ENCODE data around the gene ENTPD5.
"Not testable (repeated sequence)": the region's sequence is repeated elsewhere in the genome, so short reads cannot be mapped to it uniquely, and the experiment has no call there.

ENTPD5 gene

DNA sequence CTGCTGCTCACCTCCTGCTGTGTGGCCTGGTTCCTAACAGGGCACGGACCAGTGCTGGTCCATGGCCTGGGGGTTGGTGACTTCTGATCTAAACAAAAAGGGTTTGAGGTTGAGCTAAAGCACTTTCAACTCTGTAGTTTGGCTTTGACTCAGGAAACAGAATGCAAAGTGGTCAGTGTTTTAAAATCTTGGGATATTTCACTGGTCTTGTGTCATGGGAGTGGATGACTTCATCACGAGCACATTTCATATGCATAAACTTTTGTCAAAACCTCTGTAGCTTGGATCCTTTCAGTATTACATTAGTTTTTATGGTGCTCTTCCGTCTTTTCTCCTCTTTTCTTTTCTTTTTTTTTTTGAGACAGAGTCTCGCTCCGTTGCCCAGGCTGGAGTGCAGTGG is 94.8 kb downstream of the ENTPD5 start:
- no peak for TF ChIP-seq TOX (CRISPR knock-in tag; IDR thresholded peaks at IDR 0.05; ENCODE audit: borderline replicate concordance)
- TF ChIP-seq ESRRG (CRISPR knock-in tag; IDR thresholded peaks at IDR 0.05), result no peak
- TF ChIP-seq SNAI2 (CRISPR knock-in tag; IDR thresholded peaks at IDR 0.05), result no peak
- TF ChIP-seq, protein P1, sequence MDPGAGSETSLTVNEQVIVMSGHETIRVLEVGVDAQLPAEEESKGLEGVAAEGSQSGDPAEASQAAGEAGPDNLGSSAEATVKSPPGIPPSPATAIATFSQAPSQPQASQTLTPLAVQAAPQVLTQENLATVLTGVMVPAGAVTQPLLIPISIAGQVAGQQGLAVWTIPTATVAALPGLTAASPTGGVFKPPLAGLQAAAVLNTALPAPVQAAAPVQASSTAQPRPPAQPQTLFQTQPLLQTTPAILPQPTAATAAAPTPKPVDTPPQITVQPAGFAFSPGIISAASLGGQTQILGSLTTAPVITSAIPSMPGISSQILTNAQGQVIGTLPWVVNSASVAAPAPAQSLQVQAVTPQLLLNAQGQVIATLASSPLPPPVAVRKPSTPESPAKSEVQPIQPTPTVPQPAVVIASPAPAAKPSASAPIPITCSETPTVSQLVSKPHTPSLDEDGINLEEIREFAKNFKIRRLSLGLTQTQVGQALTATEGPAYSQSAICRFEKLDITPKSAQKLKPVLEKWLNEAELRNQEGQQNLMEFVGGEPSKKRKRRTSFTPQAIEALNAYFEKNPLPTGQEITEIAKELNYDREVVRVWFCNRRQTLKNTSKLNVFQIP (CRISPR knock-in tag; IDR thresholded peaks at IDR 0.05; ENCODE audit: borderline replicate concordance, low read depth), result no peak
- TF ChIP-seq, protein P2, sequence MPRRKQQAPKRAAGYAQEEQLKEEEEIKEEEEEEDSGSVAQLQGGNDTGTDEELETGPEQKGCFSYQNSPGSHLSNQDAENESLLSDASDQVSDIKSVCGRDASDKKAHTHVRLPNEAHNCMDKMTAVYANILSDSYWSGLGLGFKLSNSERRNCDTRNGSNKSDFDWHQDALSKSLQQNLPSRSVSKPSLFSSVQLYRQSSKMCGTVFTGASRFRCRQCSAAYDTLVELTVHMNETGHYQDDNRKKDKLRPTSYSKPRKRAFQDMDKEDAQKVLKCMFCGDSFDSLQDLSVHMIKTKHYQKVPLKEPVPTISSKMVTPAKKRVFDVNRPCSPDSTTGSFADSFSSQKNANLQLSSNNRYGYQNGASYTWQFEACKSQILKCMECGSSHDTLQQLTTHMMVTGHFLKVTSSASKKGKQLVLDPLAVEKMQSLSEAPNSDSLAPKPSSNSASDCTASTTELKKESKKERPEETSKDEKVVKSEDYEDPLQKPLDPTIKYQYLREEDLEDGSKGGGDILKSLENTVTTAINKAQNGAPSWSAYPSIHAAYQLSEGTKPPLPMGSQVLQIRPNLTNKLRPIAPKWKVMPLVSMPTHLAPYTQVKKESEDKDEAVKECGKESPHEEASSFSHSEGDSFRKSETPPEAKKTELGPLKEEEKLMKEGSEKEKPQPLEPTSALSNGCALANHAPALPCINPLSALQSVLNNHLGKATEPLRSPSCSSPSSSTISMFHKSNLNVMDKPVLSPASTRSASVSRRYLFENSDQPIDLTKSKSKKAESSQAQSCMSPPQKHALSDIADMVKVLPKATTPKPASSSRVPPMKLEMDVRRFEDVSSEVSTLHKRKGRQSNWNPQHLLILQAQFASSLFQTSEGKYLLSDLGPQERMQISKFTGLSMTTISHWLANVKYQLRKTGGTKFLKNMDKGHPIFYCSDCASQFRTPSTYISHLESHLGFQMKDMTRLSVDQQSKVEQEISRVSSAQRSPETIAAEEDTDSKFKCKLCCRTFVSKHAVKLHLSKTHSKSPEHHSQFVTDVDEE (CRISPR knock-in tag; IDR thresholded peaks at IDR 0.05), result no peak
- TF ChIP-seq, protein P3, sequence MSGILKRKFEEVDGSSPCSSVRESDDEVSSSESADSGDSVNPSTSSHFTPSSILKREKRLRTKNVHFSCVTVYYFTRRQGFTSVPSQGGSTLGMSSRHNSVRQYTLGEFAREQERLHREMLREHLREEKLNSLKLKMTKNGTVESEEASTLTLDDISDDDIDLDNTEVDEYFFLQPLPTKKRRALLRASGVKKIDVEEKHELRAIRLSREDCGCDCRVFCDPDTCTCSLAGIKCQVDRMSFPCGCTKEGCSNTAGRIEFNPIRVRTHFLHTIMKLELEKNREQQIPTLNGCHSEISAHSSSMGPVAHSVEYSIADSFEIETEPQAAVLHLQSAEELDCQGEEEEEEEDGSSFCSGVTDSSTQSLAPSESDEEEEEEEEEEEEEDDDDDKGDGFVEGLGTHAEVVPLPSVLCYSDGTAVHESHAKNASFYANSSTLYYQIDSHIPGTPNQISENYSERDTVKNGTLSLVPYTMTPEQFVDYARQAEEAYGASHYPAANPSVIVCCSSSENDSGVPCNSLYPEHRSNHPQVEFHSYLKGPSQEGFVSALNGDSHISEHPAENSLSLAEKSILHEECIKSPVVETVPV (CRISPR knock-in tag; IDR thresholded peaks at IDR 0.05), result no peak
- TF ChIP-seq, protein P4, sequence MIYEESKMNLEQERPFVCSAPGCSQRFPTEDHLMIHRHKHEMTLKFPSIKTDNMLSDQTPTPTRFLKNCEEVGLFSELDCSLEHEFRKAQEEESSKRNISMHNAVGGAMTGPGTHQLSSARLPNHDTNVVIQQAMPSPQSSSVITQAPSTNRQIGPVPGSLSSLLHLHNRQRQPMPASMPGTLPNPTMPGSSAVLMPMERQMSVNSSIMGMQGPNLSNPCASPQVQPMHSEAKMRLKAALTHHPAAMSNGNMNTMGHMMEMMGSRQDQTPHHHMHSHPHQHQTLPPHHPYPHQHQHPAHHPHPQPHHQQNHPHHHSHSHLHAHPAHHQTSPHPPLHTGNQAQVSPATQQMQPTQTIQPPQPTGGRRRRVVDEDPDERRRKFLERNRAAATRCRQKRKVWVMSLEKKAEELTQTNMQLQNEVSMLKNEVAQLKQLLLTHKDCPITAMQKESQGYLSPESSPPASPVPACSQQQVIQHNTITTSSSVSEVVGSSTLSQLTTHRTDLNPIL (CRISPR knock-in tag; IDR thresholded peaks at IDR 0.05; ENCODE audit: low read depth), result no peak
- TF ChIP-seq ZFP3 (CRISPR knock-in tag; IDR thresholded peaks at IDR 0.05), result no peak
- no peak for ATAC-seq

DNA sequence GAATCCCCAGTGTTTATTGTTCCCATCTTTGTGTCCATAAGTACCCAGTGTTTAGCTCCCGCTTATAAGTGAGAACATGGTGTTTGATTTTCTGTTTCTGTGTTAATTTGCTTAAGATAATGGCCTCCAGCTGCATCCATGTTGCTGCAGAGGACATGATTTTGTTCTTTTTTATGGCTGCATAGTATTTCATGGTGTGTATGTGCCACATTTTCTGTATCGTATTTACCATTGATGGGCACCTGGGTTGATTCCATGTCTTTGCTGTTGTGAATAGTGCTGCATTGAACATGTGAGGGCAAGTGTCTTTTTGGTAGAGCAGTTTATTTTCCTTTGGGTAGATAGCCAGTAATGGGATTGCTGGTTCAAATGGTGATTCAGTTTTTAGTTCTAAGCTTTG is 99.6 kb downstream of the ENTPD5 start:
- not testable (repeated sequence) for ATAC-seq

DNA sequence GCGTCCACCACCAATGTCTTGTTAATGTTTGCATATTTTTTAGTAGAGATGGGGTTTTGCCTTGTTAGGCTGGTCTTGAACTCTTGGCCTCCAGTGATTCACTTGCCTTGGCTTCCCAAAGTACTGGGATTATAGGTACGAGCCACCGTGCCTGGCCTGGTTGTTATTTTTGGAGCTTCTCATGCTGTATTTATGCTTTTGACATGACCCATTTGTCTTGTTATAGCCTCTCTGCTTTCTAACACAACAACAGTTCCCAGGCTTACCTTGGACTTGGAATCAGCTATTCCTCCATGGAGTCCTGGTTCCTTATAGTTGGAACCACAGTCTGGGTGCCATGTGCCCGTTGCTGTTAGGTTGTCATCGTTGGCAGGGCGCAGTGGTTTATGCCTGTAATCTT is 102.8 kb downstream of the ENTPD5 start:
- no peak for TF ChIP-seq ISL1 (CRISPR knock-in tag; IDR thresholded peaks at IDR 0.05)
- ATAC-seq, result no peak

DNA sequence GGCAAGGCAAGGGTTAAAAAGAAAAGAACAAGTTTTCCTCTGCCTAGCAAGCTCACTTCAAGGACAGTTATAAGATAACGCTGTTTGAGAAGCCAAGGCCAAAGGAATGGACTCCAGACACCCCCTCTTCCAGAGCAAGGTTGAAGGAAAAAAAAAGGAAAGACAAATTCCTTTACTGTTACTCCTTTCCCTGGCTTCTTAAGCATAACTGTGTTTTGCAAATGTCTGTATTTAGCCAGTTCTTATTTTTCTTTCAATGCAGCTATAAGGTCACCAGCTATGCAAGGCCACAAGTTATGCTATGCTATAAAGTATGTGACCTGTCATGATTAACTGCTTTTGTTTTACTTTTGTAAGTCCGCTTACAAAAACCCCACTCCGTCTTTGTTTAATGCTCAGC is 105.8 kb downstream of the ENTPD5 start:
- TF ChIP-seq, protein P5, sequence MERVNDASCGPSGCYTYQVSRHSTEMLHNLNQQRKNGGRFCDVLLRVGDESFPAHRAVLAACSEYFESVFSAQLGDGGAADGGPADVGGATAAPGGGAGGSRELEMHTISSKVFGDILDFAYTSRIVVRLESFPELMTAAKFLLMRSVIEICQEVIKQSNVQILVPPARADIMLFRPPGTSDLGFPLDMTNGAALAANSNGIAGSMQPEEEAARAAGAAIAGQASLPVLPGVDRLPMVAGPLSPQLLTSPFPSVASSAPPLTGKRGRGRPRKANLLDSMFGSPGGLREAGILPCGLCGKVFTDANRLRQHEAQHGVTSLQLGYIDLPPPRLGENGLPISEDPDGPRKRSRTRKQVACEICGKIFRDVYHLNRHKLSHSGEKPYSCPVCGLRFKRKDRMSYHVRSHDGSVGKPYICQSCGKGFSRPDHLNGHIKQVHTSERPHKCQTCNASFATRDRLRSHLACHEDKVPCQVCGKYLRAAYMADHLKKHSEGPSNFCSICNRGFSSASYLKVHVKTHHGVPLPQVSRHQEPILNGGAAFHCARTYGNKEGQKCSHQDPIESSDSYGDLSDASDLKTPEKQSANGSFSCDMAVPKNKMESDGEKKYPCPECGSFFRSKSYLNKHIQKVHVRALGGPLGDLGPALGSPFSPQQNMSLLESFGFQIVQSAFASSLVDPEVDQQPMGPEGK (CRISPR knock-in tag; IDR thresholded peaks at IDR 0.05; ENCODE audit: borderline replicate concordance), result no peak
- no peak for TF ChIP-seq PPARA (CRISPR knock-in tag; IDR thresholded peaks at IDR 0.05; ENCODE audit: borderline replicate concordance)
- no peak for TF ChIP-seq TOX (CRISPR knock-in tag; IDR thresholded peaks at IDR 0.05; ENCODE audit: borderline replicate concordance)
- TF ChIP-seq, protein P2 (CRISPR knock-in tag; IDR thresholded peaks at IDR 0.05), result no peak
- no peak for TF ChIP-seq ZNF8 (CRISPR knock-in tag; IDR thresholded peaks at IDR 0.05)
- no peak for TF ChIP-seq ZC3H10 (CRISPR knock-in tag; IDR thresholded peaks at IDR 0.05)
- no peak for TF ChIP-seq GLIS3 (CRISPR knock-in tag; IDR thresholded peaks at IDR 0.05)
- no peak for TF ChIP-seq ZFP3 (CRISPR knock-in tag; IDR thresholded peaks at IDR 0.05)
- TF ChIP-seq CSDC2 (CRISPR knock-in tag; IDR thresholded peaks at IDR 0.05), result no peak
- TF ChIP-seq, protein P3 (CRISPR knock-in tag; IDR thresholded peaks at IDR 0.05), result no peak
- TF ChIP-seq SNAI2 (CRISPR knock-in tag; IDR thresholded peaks at IDR 0.05), result no peak
- TF ChIP-seq ESRRG (CRISPR knock-in tag; IDR thresholded peaks at IDR 0.05), result no peak
- ATAC-seq, result no peak

Data from SK-N-SH treated with all-trans-retinoic acid at 6 μM for 48 hours (cell line).